Left colon (tissue), 2 donors: ENCODE results near the gene HELZ. TPM values are rescaled to one million over a fixed set of nuclear protein-coding genes. Genes with fewer than 3 reads are reported as not detected.
A peak's percentile ranks its signal among the peaks of the same experiment; 100 is the strongest.
"Not testable (repeated sequence)": the region's sequence is repeated elsewhere in the genome, so short reads cannot be mapped to it uniquely, and the experiment has no call there.

Experiments used
- ATAC-seq: fragments of 200-7000 bp; cut with Tn5 transposase; one replicate; pipeline ENCODE4 v1.9.1; 2020; ENCODE audit warnings: mild to moderate bottlenecking, moderate library complexity
- DNase-seq, 2 donors: peaks; one replicate each; pipeline ENCODE4 v3.0.0-alpha.2; 2020
- intact Hi-C, 2 donors: fragments of 100-400 bp; cut with DNase I in 1 of 2; cut with micrococcal nuclease in 1 of 2; formaldehyde crosslinking; loops; one replicate each; pipeline versions ENCODE4 v1.11.2 to v1.14.0; 2022; cut with DNase I, micrococcal nuclease
- total RNA-seq, 2 donors: library from RNA; stranded (reverse); fragmentation: NEBNext Ultra II Directional; extraction: Animal tissue kit (Norgen Biotek cat#: 25700); gene quantifications; one replicate each; pipeline ENCODE4 v1.2.1, GENCODE V29; 2021
- donor health status: DM: no; HTN: no; CAD: no.
- donor health status: DM: yes; HTN: yes; CAD: no.

HELZ gene
- total RNA-seq, 2 donors from 2014 or later: 43.7 to 51.5 TPM

GRCh38 chr17:67161573-67161972 lies 83.4 kb downstream of the HELZ start:
- intact Hi-C loops: no loop called here
- DNase-seq (no peak), ATAC-seq (no peak)

GRCh38 chr17:67160791-67161190 lies 84.2 kb downstream of the HELZ start:
- intact Hi-C loops: no loop called here
- no peak for ATAC-seq

GRCh38 chr17:67157732-67158639 lies 87.0 kb downstream of the HELZ start:
- peak; percentile 82 for ATAC-seq
- intact Hi-C loops: no loop called here
- no peak for DNase-seq

More at GRCh38 chr17:67160791-67161190, 84.2 kb downstream of the HELZ start:
- DNase-seq: no peak

- intact Hi-C loops: no loop called here
- no peak for ATAC-seq
- DNase-seq: no peak
Measured at GRCh38 chr17:67156269-67157199, 88.5 kb downstream of the HELZ start.

- intact Hi-C loops: no loop called here
- no peak for DNase-seq
- no peak for ATAC-seq
Measured at GRCh38 chr17:67152824-67153223, 92.2 kb downstream of the HELZ start.

- ATAC-seq: no peak
- intact Hi-C loops: no loop called here
- DNase-seq: no peak
Measured at GRCh38 chr17:67151717-67152116, 93.3 kb downstream of the HELZ start.

- ATAC-seq: peak; percentile 99
- DNase-seq: no peak
- intact Hi-C loops: no loop called here
Measured at GRCh38 chr17:67150826-67151225, 94.2 kb downstream of the HELZ start.

- DNase-seq (no peak), ATAC-seq (no peak)
- intact Hi-C loops: no loop called here
Measured at GRCh38 chr17:67148352-67148751, 96.6 kb downstream of the HELZ start.

GRCh38 chr17:67145183-67145805 lies 99.7 kb downstream of the HELZ start:
- ATAC-seq (no peak), DNase-seq (no peak)
- intact Hi-C loops: no loop called here

GRCh38 chr17:67143318-67143717 lies 101.7 kb downstream of the HELZ start:
- DNase-seq (no peak), ATAC-seq (no peak)
- intact Hi-C loops: no loop called here

GRCh38 chr17:67142030-67142429 lies 103.0 kb downstream of the HELZ start:
- DNase-seq, intact Hi-C loops, ATAC-seq: not testable (repeated sequence)

- ATAC-seq (no peak), DNase-seq (no peak)
- intact Hi-C loops: no loop called here
Measured at GRCh38 chr17:67139784-67140665, 105.0 kb downstream of the HELZ start.

GRCh38 chr17:67139289-67139688 lies 105.7 kb downstream of the HELZ start:
- intact Hi-C loops: no loop called here

GRCh38 chr17:67138392-67138791 lies 106.6 kb downstream of the HELZ start:
- DNase-seq: no peak
- no peak for ATAC-seq
- intact Hi-C loops: no loop called here

More at GRCh38 chr17:67139289-67139688, 105.7 kb downstream of the HELZ start:
- no peak for DNase-seq
- ATAC-seq: no peak

- intact Hi-C loops: no loop called here
- DNase-seq (no peak), ATAC-seq (no peak)
Measured at GRCh38 chr17:67137860-67138259, 107.1 kb downstream of the HELZ start.

GRCh38 chr17:67137026-67137370 lies 108.0 kb downstream of the HELZ start:
- intact Hi-C loops: no loop called here
- no peak for DNase-seq
- ATAC-seq: no peak

GRCh38 chr17:67136191-67137025 lies 108.6 kb downstream of the HELZ start:
- ATAC-seq: no peak
- no peak for DNase-seq
- intact Hi-C loops: no loop called here

GRCh38 chr17:67133161-67133560 lies 111.8 kb downstream of the HELZ start:
- ATAC-seq (no peak), DNase-seq (no peak)
- intact Hi-C loops: no loop called here
